ENCODE results near the gene SPATA17. TPM values are rescaled to one million over a fixed set of nuclear protein-coding genes. Genes with fewer than 3 reads are reported as not detected.

The SPATA17 gene
- total and polyA plus RNA-seq, 10 of the 15 experiments (the other 5 are each of a cell fraction or from before 2014, with no cell fraction given) = 0.08 to 0.27 (median 0.11) TPM; not detected in 6

GRCh38 chr1:217917281-217917887 lies 286.2 kb downstream of the SPATA17 start:
- no peak overlapping the region for H3K9ac ChIP-seq (ENCODE audit: control insufficient read depth, insufficient read depth, low read length)
- H4K20me1 ChIP-seq (ENCODE audit: control insufficient read depth, insufficient read depth) = no peaks in the 10 kb centered on the region
- intact Hi-C loops (cut with micrococcal nuclease; ENCODE audit: unreplicated experiment) = loop anchor here (10.0 kb wide), 1 partner anchor 257 kb away; no protein-coding TSS in a partner anchor
- no peak for DNase-seq (ENCODE audit: low read depth, low spot score)
- H3K79me2 ChIP-seq (ENCODE audit: control insufficient read depth, insufficient read depth, low read length) = no peaks in the 10 kb centered on the region
- H3K27ac ChIP-seq (ENCODE audit: control insufficient read depth, insufficient read depth) = no peak overlapping the region
- no peak for TF ChIP-seq SUZ12 (IDR thresholded peaks at IDR 0.05; ENCODE audit: unreplicated experiment)
- no peak for TF ChIP-seq POU2F2 (IDR thresholded peaks at IDR 0.05; ENCODE audit: borderline replicate concordance, low read depth, low read length)
- no peak for TF ChIP-seq NR2C2 (IDR thresholded peaks at IDR 0.05; ENCODE audit: borderline replicate concordance, control insufficient read depth, insufficient read length, low read depth)
- no peak for TF ChIP-seq SP1 (IDR thresholded peaks at IDR 0.05; ENCODE audit: low read depth, low read length)
- no peak for TF ChIP-seq MYC (IDR thresholded peaks at IDR 0.05; ENCODE audit: insufficient read depth, insufficient read length, insufficient replicate concordance, low read length, severe bottlenecking)
- no peak for TF ChIP-seq WRNIP1 (IDR thresholded peaks at IDR 0.05; ENCODE audit: borderline replicate concordance, low read depth, low read length)
- TF ChIP-seq MXI1 (IDR thresholded peaks at IDR 0.05; ENCODE audit: low read depth, low read length) = no peak
- no peak for TF ChIP-seq ELK1 (IDR thresholded peaks at IDR 0.05; ENCODE audit: low read depth, low read length)
- no peak for TF ChIP-seq REST (IDR thresholded peaks at IDR 0.05; ENCODE audit: low read depth, low read length)
- TF ChIP-seq ZBTB4 (CRISPR knock-in tag; IDR thresholded peaks at IDR 0.05) = no peak
- no peak for TF ChIP-seq MEF2B (IDR thresholded peaks at IDR 0.05; ENCODE audit: partially characterized antibody, poor library complexity, severe bottlenecking)
- no TSS peak for BruUV-seq (replicated peaks)
- in situ Hi-C loops (cut with MboI) = no loop called here
- RAD21 ChIA-PET (ENCODE audit: unreplicated experiment) = no interaction called here
- no peaks in the 10 kb centered on the region for H3K4me1 ChIP-seq (ENCODE audit: control insufficient read depth, insufficient read depth, low read length)
- SMC1A ChIA-PET (ENCODE audit: uncharacterized antibody, unreplicated experiment) = no interaction called here
- FAIRE-seq = no peak
- no peaks in the 10 kb centered on the region for H3K9me3 ChIP-seq (replicated peaks; ENCODE audit: control insufficient read depth, insufficient read depth, low read length)
- H3K27me3 ChIP-seq (replicated peaks in 1 of 2; ENCODE audit: control insufficient read depth in 2 of 2, insufficient read depth in 2 of 2, low read length in 1 of 2) = no peaks in the 10 kb centered on the region
- no peak overlapping the region for H2AFZ ChIP-seq (ENCODE audit: control insufficient read depth, low read depth, low read length)
- 25% methylated on average over 13 of the region's 13 CpGs for WGBS (ENCODE audit: insufficient coverage, insufficient replicate concordance, low lambda C conversion rate, missing lambda C conversion rate)
- H3K4me3 ChIP-seq = no peak overlapping the region
- POLR2A ChIA-PET = no interaction called here
- no peak for ATAC-seq
- CTCF ChIA-PET = no interaction called here
- H3K36me3 ChIP-seq (ENCODE audit: control insufficient read depth in 2 of 2, insufficient read depth in 2 of 2, low read length in 1 of 2) = no peaks in the 10 kb centered on the region
- H3K4me2 ChIP-seq (ENCODE audit: control insufficient read depth, insufficient read depth) = no peak overlapping the region

Data from GM12878 (cell line).